WTC11 (cell line): ENCODE data around the gene GLE1. TPM values are rescaled to one million over a fixed set of nuclear protein-coding genes. Genes with fewer than 3 reads are reported as not detected.
A peak's percentile ranks its signal among the peaks of the same experiment; 100 is the strongest.

Experiments used
- ATAC-seq: fragments of 200-7000 bp; cut with Tn5 transposase; 2 replicates; pipeline ENCODE4 v1.10.0; 2021; ENCODE audit warnings: mild to moderate bottlenecking, moderate library complexity
- CTCF ChIA-PET: fragments of 300-600 bp; sonication (Branson Sonifier 250); formaldehyde crosslinking; loops from one replicate; lab custom pipeline; 2021; ENCODE audit warnings: antibody characterized with exemption; lab: Charles Lee
- POLR2A ChIA-PET: fragments of 350-600 bp; sonication (Branson Sonifier 250); formaldehyde crosslinking; loops from one replicate; lab custom pipeline; 2021; ENCODE audit warnings: antibody characterized with exemption; lab: Charles Lee
- DNase-seq: peaks from one replicate; pipeline ENCODE4 v3.0.0; 2021; ENCODE audit warnings: low spot score
- H3K27ac Mint-ChIP-seq: 2 replicates; pipeline ENCODE4 v1.8.0; 2021; ENCODE audit warnings: mixed read lengths
- H3K27me3 Mint-ChIP-seq: 2 replicates; pipeline ENCODE4 v1.8.0; 2021; ENCODE audit warnings: low read depth, mild to moderate bottlenecking, moderate library complexity, mixed read lengths
- H3K36me3 Mint-ChIP-seq: 2 replicates; pipeline ENCODE4 v1.8.0; 2021; ENCODE audit warnings: mixed read lengths
- H3K4me1 Mint-ChIP-seq: 2 replicates; pipeline ENCODE4 v1.8.0; 2022; ENCODE audit warnings: mixed read lengths
- H3K4me3 Mint-ChIP-seq: 2 replicates; pipeline ENCODE4 v1.8.0; 2021; ENCODE audit warnings: mild to moderate bottlenecking, moderate library complexity, mixed read lengths
- H3K9me3 Mint-ChIP-seq: 2 replicates; pipeline ENCODE4 v1.8.0; 2021; ENCODE audit warnings: mixed read lengths
- E2F4 ChIP-seq: sonication (generic); formaldehyde crosslinking; IDR thresholded peaks from 2 replicates; pipeline ENCODE4 v1.8.1; 2022; ENCODE audit warnings: low read depth, mild to moderate bottlenecking, moderate library complexity, missing genetic modification reagents, borderline replicate concordance
- FOXJ3 ChIP-seq: sonication (generic); formaldehyde crosslinking; IDR thresholded peaks from 2 replicates; pipeline ENCODE4 v1.9.0; 2021; ENCODE audit warnings: missing genetic modification reagents, mild to moderate bottlenecking, borderline replicate concordance
- FOXK1 ChIP-seq: sonication (generic); formaldehyde crosslinking; IDR thresholded peaks from 2 replicates; pipeline ENCODE4 v1.8.0; 2022; ENCODE audit warnings: mild to moderate bottlenecking, moderate library complexity, missing genetic modification reagents
- FOXP4 ChIP-seq: sonication (generic); formaldehyde crosslinking; IDR thresholded peaks from 2 replicates; pipeline ENCODE4 v1.8.0; 2022; ENCODE audit warnings: mild to moderate bottlenecking, missing genetic modification reagents
- IRF2 ChIP-seq: sonication (generic); formaldehyde crosslinking; IDR thresholded peaks from 2 replicates; pipeline ENCODE4 v1.8.0; 2022; ENCODE audit warnings: low read depth, missing genetic modification reagents, borderline replicate concordance
- NFYB ChIP-seq: sonication (generic); formaldehyde crosslinking; conservative IDR thresholded peaks from 2 replicates; pipeline ENCODE4 v1.8.0; 2022; ENCODE audit warnings: low read depth, missing genetic modification reagents
- NR3C1 ChIP-seq: sonication (generic); formaldehyde crosslinking; conservative IDR thresholded peaks from 2 replicates; pipeline ENCODE4 v1.8.1; 2023; ENCODE audit warnings: low read depth, mild to moderate bottlenecking, missing genetic modification reagents
- RORB ChIP-seq: fragments of 250-450 bp; sonication (Bioruptor Pico); IDR thresholded peaks from 2 replicates; pipeline ENCODE4 v1.9.0; 2021; ENCODE audit warnings: mild to moderate bottlenecking
- SMAD4 ChIP-seq: sonication (generic); formaldehyde crosslinking; IDR thresholded peaks from 2 replicates; pipeline ENCODE4 v1.8.0; 2022; ENCODE audit warnings: mild to moderate bottlenecking, missing genetic modification reagents
- SOX15 ChIP-seq: fragments of 250-450 bp; sonication (Bioruptor Pico); IDR thresholded peaks from 2 replicates; pipeline ENCODE4 v1.9.0; 2021; ENCODE audit warnings: mild to moderate bottlenecking
- ZNF121 ChIP-seq: sonication (generic); formaldehyde crosslinking; IDR thresholded peaks from 2 replicates; pipeline ENCODE4 v1.8.0; 2023; ENCODE audit warnings: missing genetic modification reagents
- ZNF425 ChIP-seq: fragments of 250-450 bp; sonication (Bioruptor Pico); conservative IDR thresholded peaks from 2 replicates; pipeline ENCODE4 v1.9.0; 2021; ENCODE audit warnings: mild to moderate bottlenecking
- ZNF512 ChIP-seq: sonication (generic); formaldehyde crosslinking; IDR thresholded peaks from 2 replicates; pipeline ENCODE4 v1.8.1; 2022; ENCODE audit warnings: missing genetic modification reagents, borderline replicate concordance
- ZSCAN18 ChIP-seq: fragments of 250-450 bp; sonication (Bioruptor Pico); IDR thresholded peaks from 2 replicates; pipeline ENCODE4 v2.1.2; 2022; ENCODE audit warnings: mild to moderate bottlenecking, moderate library complexity
- total RNA-seq: library from RNA; stranded (reverse); gene quantifications from 3 replicates; pipeline ENCODE4 v1.2.3, GENCODE V29; 2021
- TF ChIP-seq, protein P1 (sequence below): fragments of 250-450 bp; sonication (Bioruptor Pico); IDR thresholded peaks from 2 replicates; pipeline ENCODE4 v1.9.0; 2021; ENCODE audit warnings: mild to moderate bottlenecking
- TF ChIP-seq, protein P2 (sequence below): sonication (generic); formaldehyde crosslinking; IDR thresholded peaks from 2 replicates; pipeline ENCODE4 v1.8.1; 2023; ENCODE audit warnings: mild to moderate bottlenecking, missing genetic modification reagents

Gene GLE1
- total RNA-seq, 1 experiment from 2014 or later: 19.7 TPM

DNA sequence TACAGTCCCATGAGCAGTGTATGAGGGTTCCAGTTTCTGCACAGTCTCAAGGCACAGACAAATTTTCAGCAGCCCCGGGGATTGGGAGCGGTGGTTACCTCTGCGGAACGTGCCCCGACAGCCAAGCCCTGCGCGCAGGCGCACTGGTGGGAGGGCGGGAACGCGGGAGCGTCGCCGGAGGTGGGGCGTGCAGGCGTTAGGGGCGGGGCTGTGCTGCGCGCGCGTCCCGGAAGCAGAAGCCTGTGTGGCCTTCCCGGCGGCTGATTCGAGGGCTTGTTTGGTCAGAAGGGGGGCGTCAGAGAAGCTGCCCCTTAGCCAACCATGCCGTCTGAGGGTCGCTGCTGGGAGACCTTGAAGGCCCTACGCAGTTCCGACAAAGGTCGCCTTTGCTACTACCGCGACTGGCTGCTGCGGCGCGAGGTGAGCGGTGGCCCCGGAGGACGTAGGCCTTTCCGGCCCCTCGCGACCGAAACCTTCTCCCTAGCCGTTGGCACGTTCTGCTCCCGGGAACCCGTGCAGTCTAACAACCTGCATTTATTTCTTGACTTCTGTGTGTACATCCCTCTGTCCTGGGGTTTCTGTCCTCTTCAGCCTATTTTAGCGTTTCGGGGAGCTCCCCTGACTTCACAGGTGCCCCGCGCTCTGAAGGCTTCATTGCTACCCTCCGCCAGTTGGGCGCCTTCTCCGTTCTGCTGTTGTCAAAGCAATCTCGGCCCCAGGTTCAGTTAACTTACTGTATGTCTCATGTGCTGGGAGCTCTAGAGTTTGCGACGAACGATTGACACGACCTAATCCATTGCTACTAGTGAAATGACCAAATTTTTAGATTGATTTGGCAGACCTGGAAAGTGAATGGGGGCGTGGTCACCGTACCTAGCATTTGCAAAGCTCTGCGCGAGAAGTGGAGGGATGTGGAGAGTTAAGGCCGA is at the start of gene GLE1 (continued):
- TF ChIP-seq E2F4 (no peak), NFYB (CRISPR knock-in tag) (no peak), RORB (CRISPR knock-in tag) (no peak), ZNF121 (CRISPR knock-in tag) (no peak), SMAD4 (no peak), IRF2 (no peak), SOX15 (CRISPR knock-in tag) (no peak), FOXJ3 (CRISPR knock-in tag) (no peak)

DNA sequence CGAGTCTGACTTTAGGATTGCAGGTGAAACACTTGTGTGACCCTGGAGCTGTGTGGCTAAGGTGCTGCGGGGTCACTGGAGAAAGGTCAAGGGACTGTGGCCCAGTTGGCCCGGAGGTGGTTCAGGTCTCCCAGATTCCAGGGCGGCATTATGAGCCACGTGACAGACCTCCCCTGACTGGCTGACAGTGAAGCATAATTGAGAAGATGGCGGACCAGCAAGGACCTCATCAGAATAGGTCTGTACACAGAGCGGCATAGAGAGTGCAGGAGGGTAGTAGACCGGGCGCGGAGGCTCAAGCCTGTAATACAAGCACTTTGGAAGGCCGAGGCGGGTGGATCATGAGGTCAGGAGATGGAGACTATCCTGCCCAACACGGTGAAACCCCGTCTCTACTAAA is 49.5 kb upstream of the GLE1 start:
- POLR2A ChIA-PET: no interaction called here
- ATAC-seq (no peak), DNase-seq (no peak)
- no peak for TF ChIP-seq ZNF512 (CRISPR knock-in tag)
- TF ChIP-seq FOXK1: no peak
- TF ChIP-seq, protein P1, sequence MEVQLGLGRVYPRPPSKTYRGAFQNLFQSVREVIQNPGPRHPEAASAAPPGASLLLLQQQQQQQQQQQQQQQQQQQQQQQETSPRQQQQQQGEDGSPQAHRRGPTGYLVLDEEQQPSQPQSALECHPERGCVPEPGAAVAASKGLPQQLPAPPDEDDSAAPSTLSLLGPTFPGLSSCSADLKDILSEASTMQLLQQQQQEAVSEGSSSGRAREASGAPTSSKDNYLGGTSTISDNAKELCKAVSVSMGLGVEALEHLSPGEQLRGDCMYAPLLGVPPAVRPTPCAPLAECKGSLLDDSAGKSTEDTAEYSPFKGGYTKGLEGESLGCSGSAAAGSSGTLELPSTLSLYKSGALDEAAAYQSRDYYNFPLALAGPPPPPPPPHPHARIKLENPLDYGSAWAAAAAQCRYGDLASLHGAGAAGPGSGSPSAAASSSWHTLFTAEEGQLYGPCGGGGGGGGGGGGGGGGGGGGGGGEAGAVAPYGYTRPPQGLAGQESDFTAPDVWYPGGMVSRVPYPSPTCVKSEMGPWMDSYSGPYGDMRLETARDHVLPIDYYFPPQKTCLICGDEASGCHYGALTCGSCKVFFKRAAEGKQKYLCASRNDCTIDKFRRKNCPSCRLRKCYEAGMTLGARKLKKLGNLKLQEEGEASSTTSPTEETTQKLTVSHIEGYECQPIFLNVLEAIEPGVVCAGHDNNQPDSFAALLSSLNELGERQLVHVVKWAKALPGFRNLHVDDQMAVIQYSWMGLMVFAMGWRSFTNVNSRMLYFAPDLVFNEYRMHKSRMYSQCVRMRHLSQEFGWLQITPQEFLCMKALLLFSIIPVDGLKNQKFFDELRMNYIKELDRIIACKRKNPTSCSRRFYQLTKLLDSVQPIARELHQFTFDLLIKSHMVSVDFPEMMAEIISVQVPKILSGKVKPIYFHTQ (CRISPR knock-in tag): no peak
- no peak for TF ChIP-seq ZSCAN18 (CRISPR knock-in tag)
- TF ChIP-seq, protein P2, sequence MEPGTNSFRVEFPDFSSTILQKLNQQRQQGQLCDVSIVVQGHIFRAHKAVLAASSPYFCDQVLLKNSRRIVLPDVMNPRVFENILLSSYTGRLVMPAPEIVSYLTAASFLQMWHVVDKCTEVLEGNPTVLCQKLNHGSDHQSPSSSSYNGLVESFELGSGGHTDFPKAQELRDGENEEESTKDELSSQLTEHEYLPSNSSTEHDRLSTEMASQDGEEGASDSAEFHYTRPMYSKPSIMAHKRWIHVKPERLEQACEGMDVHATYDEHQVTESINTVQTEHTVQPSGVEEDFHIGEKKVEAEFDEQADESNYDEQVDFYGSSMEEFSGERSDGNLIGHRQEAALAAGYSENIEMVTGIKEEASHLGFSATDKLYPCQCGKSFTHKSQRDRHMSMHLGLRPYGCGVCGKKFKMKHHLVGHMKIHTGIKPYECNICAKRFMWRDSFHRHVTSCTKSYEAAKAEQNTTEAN (CRISPR knock-in tag): no peak
- no peak for TF ChIP-seq FOXP4
- no peak for TF ChIP-seq ZNF425 (CRISPR knock-in tag)
- TF ChIP-seq NR3C1: no peak
- Mint-ChIP-seq H3K4me1 (peaks cover 14% of the 10 kb centered on the region), H3K36me3 (peaks cover 9% of the 10 kb centered on the region), H3K27ac (no peak overlapping the region), H3K9me3 (no peaks in the 10 kb centered on the region), H3K27me3 (peaks cover 82% of the 10 kb centered on the region), H3K4me3 (peak overlapping the region; percentile 85)
- CTCF ChIA-PET: interaction anchor here (0.7 to 4.6 kb wide), 5 partner anchors 16 to 332 kb away, joined by 3 to 26 read pairs (median 3); partner anchors contain the start of genes CERCAM and TBC1D13
